ENCODE results near the gene C1orf122. TPM values are rescaled to one million over a fixed set of nuclear protein-coding genes. Genes with fewer than 3 reads are reported as not detected.

The C1orf122 gene
- total RNA-seq, 1 donor from 2014 or later = 22.8 TPM

DNA sequence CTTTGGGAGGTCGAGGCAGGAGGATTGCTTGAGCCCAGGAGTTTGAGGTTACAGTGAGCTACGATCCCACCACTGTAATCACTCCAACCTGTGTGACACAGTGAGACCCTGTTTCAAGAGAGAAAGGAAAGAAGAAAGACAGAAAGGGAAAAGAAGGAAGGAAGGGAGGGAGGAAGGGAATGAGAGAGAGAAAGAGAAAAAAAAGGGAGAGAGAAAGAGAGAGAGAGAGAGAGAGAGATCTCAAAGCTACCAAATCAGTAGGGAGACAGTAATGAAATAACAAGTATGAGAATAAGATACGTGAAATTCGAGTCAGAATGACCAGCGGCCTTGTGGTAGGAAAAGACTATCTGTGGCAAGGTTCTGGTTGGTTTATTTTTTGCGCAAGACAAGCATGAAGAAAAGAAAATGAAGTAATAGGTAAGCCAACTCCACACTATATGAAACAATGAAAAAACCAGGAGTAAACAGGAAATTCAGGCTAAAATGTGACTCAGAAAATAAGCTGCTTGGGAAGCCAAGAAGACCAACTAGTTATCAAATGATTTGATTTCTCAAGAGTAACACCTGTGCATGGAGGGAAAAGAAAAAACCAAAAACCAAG lies 42.9 kb downstream of the C1orf122 start:
- Histone ChIP-seq H3K4me1 (peaks cover 85% of the 10 kb centered on the region), H3K36me3 (peaks cover 35% of the 10 kb centered on the region), H3K27ac (peak overlapping the region; percentile 58), H3K9me3 (no peaks in the 10 kb centered on the region), H3K27me3 (ENCODE audit: low read depth) (no peaks in the 10 kb centered on the region), H3K4me3 (no peak overlapping the region)
- ATAC-seq (peak in 1 of 2 donors; percentile 46), DNase-seq (no peak)
- no peak for TF ChIP-seq CTCF (IDR thresholded peaks at IDR 0.05)
- intact Hi-C loops (cut with DNase I) = no loop called here

DNA sequence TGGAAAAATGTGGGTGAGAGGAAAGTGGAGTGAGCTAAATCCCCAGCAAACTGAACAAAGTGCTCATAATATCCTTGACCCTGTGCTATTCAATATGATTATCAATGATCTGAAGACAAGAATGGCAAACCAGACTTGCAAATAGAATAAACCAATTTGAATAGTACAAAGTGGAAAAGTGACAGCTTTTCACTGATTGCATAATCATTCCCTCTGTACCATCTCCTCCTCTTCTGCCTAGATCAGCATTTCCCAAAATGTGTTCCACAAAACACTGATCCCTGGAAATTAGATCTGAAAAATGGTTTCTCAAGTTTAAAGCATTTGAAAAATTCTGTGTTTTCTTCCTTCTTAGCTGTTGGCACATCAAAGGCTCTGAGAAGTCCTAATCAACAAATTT lies 43.7 kb downstream of the C1orf122 start:
- no peak for ATAC-seq
- peak overlapping the region; percentile 58 for H3K27ac ChIP-seq

DNA sequence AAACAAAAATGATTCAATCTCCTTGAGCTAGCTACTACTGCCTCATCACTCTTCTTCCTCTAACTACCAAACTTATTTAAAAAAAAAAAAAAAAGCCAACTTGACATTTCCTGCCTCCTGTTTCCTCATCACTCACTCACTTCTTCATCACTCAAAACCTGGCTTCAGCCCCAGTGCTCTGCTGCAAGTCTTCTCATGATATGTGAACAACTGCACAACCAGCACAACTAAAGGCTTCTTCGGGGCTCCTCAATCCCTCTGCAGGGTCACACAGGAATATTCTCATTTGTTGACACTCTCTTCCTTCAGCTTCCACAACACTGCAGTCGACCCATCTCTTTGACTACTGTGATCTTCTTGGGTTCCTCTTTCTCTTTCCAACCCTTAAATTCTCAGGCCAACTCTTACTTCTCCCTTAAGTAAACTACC lies 44.2 kb downstream of the C1orf122 start:
- H3K27me3 ChIP-seq (ENCODE audit: low read depth) = no peaks in the 10 kb centered on the region
- no peak for DNase-seq
- H3K27ac ChIP-seq = peak overlapping the region; percentile 37
- H3K4me1 ChIP-seq = peaks cover 92% of the 10 kb centered on the region
- TF ChIP-seq CTCF (IDR thresholded peaks at IDR 0.05) = no peak
- no peaks in the 10 kb centered on the region for H3K9me3 ChIP-seq
- ATAC-seq = peak; percentile 50
- H3K4me3 ChIP-seq = no peak overlapping the region
- intact Hi-C loops (cut with DNase I) = no loop called here
- peaks cover 44% of the 10 kb centered on the region for H3K36me3 ChIP-seq

More for the DNA sequence above, 43.7 kb downstream of the C1orf122 start:
- intact Hi-C loops (cut with DNase I) = no loop called here
- Histone ChIP-seq H3K9me3 (no peaks in the 10 kb centered on the region), H3K4me1 (peaks cover 92% of the 10 kb centered on the region), H3K36me3 (peaks cover 40% of the 10 kb centered on the region), H3K27me3 (ENCODE audit: low read depth) (no peaks in the 10 kb centered on the region), H3K4me3 (no peak overlapping the region)
- TF ChIP-seq CTCF (IDR thresholded peaks at IDR 0.05) = no peak
- DNase-seq = no peak

GRCh38 chr1:37853157-37853556 lies 45.6 kb downstream of the C1orf122 start:
- intact Hi-C loops (cut with DNase I) = no loop called here
- ATAC-seq = no peak
- Histone ChIP-seq H3K27me3 (ENCODE audit: low read depth) (no peaks in the 10 kb centered on the region), H3K4me1 (peaks cover 96% of the 10 kb centered on the region), H3K9me3 (no peaks in the 10 kb centered on the region), H3K27ac (no peak overlapping the region), H3K36me3 (peaks cover 44% of the 10 kb centered on the region), H3K4me3 (no peak overlapping the region)
- TF ChIP-seq CTCF (IDR thresholded peaks at IDR 0.05) = no peak
- DNase-seq = no peak

DNA sequence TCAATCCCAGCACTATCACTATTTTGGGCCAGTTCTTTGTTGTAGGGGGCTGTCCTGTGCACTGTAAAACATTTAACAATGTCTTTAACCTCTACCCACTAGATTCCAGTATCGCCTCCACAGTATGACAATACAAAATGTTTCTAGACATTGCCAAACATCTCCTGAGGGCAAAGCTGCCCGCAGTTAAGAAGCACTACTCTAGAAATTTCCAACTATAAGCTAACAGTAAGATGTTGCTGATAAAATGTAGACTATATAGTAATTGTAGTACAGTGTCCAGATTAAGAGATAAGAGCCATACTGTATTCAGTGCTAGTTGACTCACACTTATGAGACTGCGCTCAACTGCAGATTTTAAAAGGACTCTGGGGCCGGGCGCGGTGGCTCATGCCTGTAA lies 46.8 kb downstream of the C1orf122 start:
- intact Hi-C loops (cut with DNase I) = no loop called here
- Histone ChIP-seq H3K27ac (no peak overlapping the region), H3K4me3 (no peak overlapping the region), H3K27me3 (ENCODE audit: low read depth) (no peaks in the 10 kb centered on the region), H3K4me1 (peaks cover 93% of the 10 kb centered on the region), H3K36me3 (peaks cover 44% of the 10 kb centered on the region), H3K9me3 (no peaks in the 10 kb centered on the region)
- ATAC-seq (no peak), DNase-seq (no peak)
- TF ChIP-seq CTCF (IDR thresholded peaks at IDR 0.05) = no peak

Other genes with a start within 250 kb of the C1orf122 start
- gene GNL2, start 211.9 kb upstream of the C1orf122 start, total RNA-seq = 37.5 TPM
- 4.3 TPM for gene RSPO1, start 172.9 kb upstream of the C1orf122 start, total RNA-seq
- 1.7 TPM for gene CDCA8, start 115.3 kb upstream of the C1orf122 start, total RNA-seq
- 0.53 TPM for gene EPHA10, start 42.7 kb upstream of the C1orf122 start, total RNA-seq
- gene MANEAL, start 13.9 kb upstream of the C1orf122 start, total RNA-seq = 4.9 TPM
- 11.2 TPM for gene YRDC, start 418 bp downstream of the C1orf122 start, total RNA-seq
- 30.3 TPM for gene MTF1, start 51.8 kb downstream of the C1orf122 start, total RNA-seq
- gene INPP5B, start 139.3 kb downstream of the C1orf122 start, total RNA-seq = 42.5 TPM
- 41.8 TPM for gene SF3A3, start 182.2 kb downstream of the C1orf122 start, total RNA-seq
- gene FHL3, start 197.7 kb downstream of the C1orf122 start, total RNA-seq = 16.9 TPM
- gene UTP11, start 204.9 kb downstream of the C1orf122 start, total RNA-seq = 22.8 TPM
- gene POU3F1, start 239.0 kb downstream of the C1orf122 start, total RNA-seq = not detected

All from lower lobe of right lung (tissue), 2 donors.